HL-60/S4 (cell line): ENCODE measurements around the gene C1orf74.

ENCODE experiments used
- in situ Hi-C: fragments of 300-500 bp; cut with MboI; formaldehyde crosslinking; loops from 2 replicates; pipeline ENCODE4 v1.14.3; 2022; ENCODE audit warnings: low sequenced_read_pairs

The C1orf74 gene

GRCh38 chr1:209747580-209748262 is 36.6 kb downstream of the C1orf74 start:
- in situ Hi-C loops: no loop called here

GRCh38 chr1:209746451-209747165 is 37.8 kb downstream of the C1orf74 start:
- in situ Hi-C loops: no loop called here

- in situ Hi-C loops: no loop called here
Measured at GRCh38 chr1:209743145-209743482, 41.2 kb downstream of the C1orf74 start.

GRCh38 chr1:209742409-209743144 is 41.8 kb downstream of the C1orf74 start:
- in situ Hi-C loops: no loop called here

- in situ Hi-C loops: no loop called here
Measured at GRCh38 chr1:209741889-209742288, 42.5 kb downstream of the C1orf74 start.

- in situ Hi-C loops: no loop called here
Measured at GRCh38 chr1:209741193-209741592, 43.2 kb downstream of the C1orf74 start.

- in situ Hi-C loops: no loop called here
Measured at GRCh38 chr1:209738270-209738669, 46.1 kb downstream of the C1orf74 start.

- in situ Hi-C loops: no loop called here
Measured at GRCh38 chr1:209737118-209737505, 47.2 kb downstream of the C1orf74 start.

- in situ Hi-C loops: no loop called here
Measured at GRCh38 chr1:209736490-209737117, 47.8 kb downstream of the C1orf74 start.

GRCh38 chr1:209733409-209734192 is 50.8 kb downstream of the C1orf74 start:
- in situ Hi-C loops: no loop called here

GRCh38 chr1:209732725-209733124 is 51.6 kb downstream of the C1orf74 start:
- in situ Hi-C loops: no loop called here

- in situ Hi-C loops: no loop called here
Measured at GRCh38 chr1:209729436-209729835, 54.9 kb downstream of the C1orf74 start.
